ENCODE data around the gene SPX. TPM values are rescaled to one million over a fixed set of nuclear protein-coding genes. Genes with fewer than 3 reads are reported as not detected.

The SPX gene
- total and polyA plus RNA-seq, 2 donors (not counting 3 experiments of a cell fraction or from before 2014, with no cell fraction given), result 0.06 TPM; not detected in 1

DNA sequence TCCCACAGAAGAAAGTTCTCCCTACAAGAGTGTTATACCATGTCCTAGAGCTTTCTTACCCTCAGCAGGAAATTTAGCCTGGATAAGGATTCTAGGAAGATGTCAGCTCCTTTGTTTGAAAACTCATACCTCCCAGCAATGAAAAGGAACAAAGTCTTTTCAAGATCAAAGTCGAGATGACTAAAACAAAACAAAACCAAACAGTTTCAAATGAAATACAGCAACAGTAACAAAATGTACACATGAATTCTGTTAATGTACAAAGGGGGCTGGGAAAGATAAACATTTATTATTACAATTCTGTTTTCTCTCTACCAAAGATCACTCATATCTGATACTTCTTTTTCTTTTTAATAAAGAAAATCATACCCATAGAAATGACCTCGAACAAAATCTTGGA lies 36.8 kb downstream of the SPX start:
- intact Hi-C loops (cut with micrococcal nuclease), result no loop called here
- H3K4me2 ChIP-seq (ENCODE audit: insufficient read depth, low read length), result no peak overlapping the region
- H3K27ac ChIP-seq (ENCODE audit: insufficient read depth, low read depth, low read length), result no peak overlapping the region
- no peaks in the 10 kb centered on the region for H3K9me1 ChIP-seq (replicated peaks; ENCODE audit: control insufficient read depth, extremely low read depth, insufficient read depth, low read length)
- no peak overlapping the region for H3K4me3 ChIP-seq (replicated peaks in 1 of 3; ENCODE audit: insufficient read depth in 1 of 3, low read depth in 1 of 3, low read length in 3 of 3)
- no peaks in the 10 kb centered on the region for H3K36me3 ChIP-seq (ENCODE audit: control insufficient read depth in 2 of 2, extremely low read depth in 1 of 2, insufficient read depth in 2 of 2, low read length in 2 of 2)
- peaks cover 3% of the 10 kb centered on the region for H3K4me1 ChIP-seq (ENCODE audit: control insufficient read depth, extremely low read depth, insufficient read depth, low read length)
- H3K9ac ChIP-seq (replicated peaks; ENCODE audit: extremely low read depth, insufficient read depth, low read length), result no peak overlapping the region
- CTCF ChIA-PET, result no interaction called here
- H4K20me1 ChIP-seq (replicated peaks; ENCODE audit: control insufficient read depth, extremely low read depth, insufficient read depth, low read length), result no peaks in the 10 kb centered on the region
- no peaks in the 10 kb centered on the region for H3K79me2 ChIP-seq (ENCODE audit: control insufficient read depth, insufficient read depth, low read length)
- no TSS peak for BruUV-seq (replicated peaks)
- H2AFZ ChIP-seq (ENCODE audit: low read depth, low read length), result no peak overlapping the region
- dilution Hi-C loops (cut with MboI; ENCODE audit: extremely low pct_ligation_motif_present, low sequenced_read_pairs), result no loop called here
- DNase-seq (ENCODE audit: low read depth, low spot score) (no peak), FAIRE-seq (no peak)
- no peaks in the 10 kb centered on the region for H3K9me3 ChIP-seq (replicated peaks; ENCODE audit: control insufficient read depth, insufficient read depth, low read length)
- TF ChIP-seq GATA2 (IDR thresholded peaks at IDR 0.05; ENCODE audit: insufficient read depth, insufficient read length, low read depth, low read length) (no peak), MYC (IDR thresholded peaks at IDR 0.05; ENCODE audit: low read depth, low read length) (no peak), EZH2 (IDR thresholded peaks at IDR 0.05; ENCODE audit: borderline replicate concordance, low read depth, low read length, severe bottlenecking) (no peak)
- H3K27me3 ChIP-seq (ENCODE audit: control insufficient read depth in 2 of 2, insufficient read depth in 2 of 2, low read length in 2 of 2), result no peaks in the 10 kb centered on the region
- POLR2A ChIA-PET, result no interaction called here

DNA sequence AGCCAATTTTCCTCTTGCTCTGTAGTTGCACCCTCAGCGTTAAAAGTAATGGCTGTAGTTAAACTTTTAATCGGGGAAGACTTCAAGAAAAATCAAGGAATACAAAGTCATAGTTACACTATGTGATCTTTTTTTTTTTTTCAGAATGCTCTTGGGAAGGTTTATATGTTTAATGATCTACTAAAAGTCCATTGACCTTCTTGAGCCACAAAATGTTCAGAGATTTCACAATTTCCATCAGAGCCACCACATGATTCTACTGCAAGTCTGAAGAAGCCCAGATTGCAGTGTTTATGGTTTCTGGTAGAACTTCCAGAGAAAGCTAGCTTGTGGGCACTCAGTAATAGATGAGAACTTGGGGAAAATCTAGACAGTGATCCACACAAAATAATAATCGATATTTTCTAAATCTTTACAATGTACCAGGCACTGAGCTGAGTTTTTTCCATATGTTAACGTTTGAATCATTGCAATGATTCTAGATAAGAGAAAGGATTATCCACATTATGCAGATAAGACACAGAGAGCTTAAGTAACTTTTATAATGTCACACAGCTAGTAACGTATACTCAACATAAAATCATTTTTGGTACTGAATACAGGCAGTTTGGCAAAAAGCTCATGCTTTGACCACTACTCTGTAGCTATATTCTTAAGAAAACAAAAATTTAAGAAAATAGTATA lies 40.3 kb downstream of the SPX start:
- no peaks in the 10 kb centered on the region for H3K36me3 ChIP-seq (ENCODE audit: control insufficient read depth in 2 of 2, extremely low read depth in 1 of 2, insufficient read depth in 2 of 2, low read length in 2 of 2)
- H3K27me3 ChIP-seq (ENCODE audit: control insufficient read depth in 2 of 2, insufficient read depth in 2 of 2, low read length in 2 of 2), result no peaks in the 10 kb centered on the region
- H4K20me1 ChIP-seq (replicated peaks; ENCODE audit: control insufficient read depth, extremely low read depth, insufficient read depth, low read length), result no peaks in the 10 kb centered on the region
- no peaks in the 10 kb centered on the region for H3K4me1 ChIP-seq (ENCODE audit: control insufficient read depth, extremely low read depth, insufficient read depth, low read length)
- no peaks in the 10 kb centered on the region for H3K79me2 ChIP-seq (ENCODE audit: control insufficient read depth, insufficient read depth, low read length)
- H3K9me3 ChIP-seq (replicated peaks; ENCODE audit: control insufficient read depth, insufficient read depth, low read length), result no peaks in the 10 kb centered on the region
- BruUV-seq (replicated peaks), result no TSS peak
- intact Hi-C loops (cut with micrococcal nuclease), result no loop called here
- dilution Hi-C loops (cut with MboI; ENCODE audit: extremely low pct_ligation_motif_present, low sequenced_read_pairs), result no loop called here
- ChIA-PET POLR2A (no interaction called here), CTCF (no interaction called here)
- H3K9me1 ChIP-seq (replicated peaks; ENCODE audit: control insufficient read depth, extremely low read depth, insufficient read depth, low read length), result no peaks in the 10 kb centered on the region
- FAIRE-seq, result no peak
- DNase-seq (ENCODE audit: low read depth, low spot score), result no peak
- TF ChIP-seq POLR2A (IDR thresholded peaks at IDR 0.05; ENCODE audit: low read depth, low read length) (no peak), GATA2 (IDR thresholded peaks at IDR 0.05; ENCODE audit: insufficient read depth, insufficient read length, low read depth, low read length) (no peak), JUN (IDR thresholded peaks at IDR 0.05; ENCODE audit: borderline replicate concordance, insufficient read depth, insufficient read length, low read depth) (no peak), POLR2AphosphoS5 (IDR thresholded peaks at IDR 0.05; ENCODE audit: insufficient read depth, low read depth, low read length) (no peak), EZH2 (IDR thresholded peaks at IDR 0.05; ENCODE audit: borderline replicate concordance, low read depth, low read length, severe bottlenecking) (no peak), MYC (IDR thresholded peaks at IDR 0.05; ENCODE audit: low read depth, low read length) (no peak), FOS (IDR thresholded peaks at IDR 0.05; ENCODE audit: borderline replicate concordance, insufficient read depth, low read length) (no peak)
- TF ChIP-seq, protein P1, sequence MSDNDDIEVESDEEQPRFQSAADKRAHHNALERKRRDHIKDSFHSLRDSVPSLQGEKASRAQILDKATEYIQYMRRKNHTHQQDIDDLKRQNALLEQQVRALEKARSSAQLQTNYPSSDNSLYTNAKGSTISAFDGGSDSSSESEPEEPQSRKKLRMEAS (IDR thresholded peaks at IDR 0.05; ENCODE audit: insufficient read depth, insufficient read length), result no peak
- TF ChIP-seq, protein P2, sequence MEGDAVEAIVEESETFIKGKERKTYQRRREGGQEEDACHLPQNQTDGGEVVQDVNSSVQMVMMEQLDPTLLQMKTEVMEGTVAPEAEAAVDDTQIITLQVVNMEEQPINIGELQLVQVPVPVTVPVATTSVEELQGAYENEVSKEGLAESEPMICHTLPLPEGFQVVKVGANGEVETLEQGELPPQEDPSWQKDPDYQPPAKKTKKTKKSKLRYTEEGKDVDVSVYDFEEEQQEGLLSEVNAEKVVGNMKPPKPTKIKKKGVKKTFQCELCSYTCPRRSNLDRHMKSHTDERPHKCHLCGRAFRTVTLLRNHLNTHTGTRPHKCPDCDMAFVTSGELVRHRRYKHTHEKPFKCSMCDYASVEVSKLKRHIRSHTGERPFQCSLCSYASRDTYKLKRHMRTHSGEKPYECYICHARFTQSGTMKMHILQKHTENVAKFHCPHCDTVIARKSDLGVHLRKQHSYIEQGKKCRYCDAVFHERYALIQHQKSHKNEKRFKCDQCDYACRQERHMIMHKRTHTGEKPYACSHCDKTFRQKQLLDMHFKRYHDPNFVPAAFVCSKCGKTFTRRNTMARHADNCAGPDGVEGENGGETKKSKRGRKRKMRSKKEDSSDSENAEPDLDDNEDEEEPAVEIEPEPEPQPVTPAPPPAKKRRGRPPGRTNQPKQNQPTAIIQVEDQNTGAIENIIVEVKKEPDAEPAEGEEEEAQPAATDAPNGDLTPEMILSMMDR (IDR thresholded peaks at IDR 0.05; ENCODE audit: extremely low read depth in 1 of 2, insufficient read depth in 1 of 2, low read depth in 1 of 2, low read length in 2 of 2), result no peak
- H2AFZ ChIP-seq (ENCODE audit: low read depth, low read length), result no peak overlapping the region
- no peak overlapping the region for H3K4me3 ChIP-seq (replicated peaks in 1 of 3; ENCODE audit: insufficient read depth in 1 of 3, low read depth in 1 of 3, low read length in 3 of 3)
- H3K4me2 ChIP-seq (ENCODE audit: insufficient read depth, low read length), result no peak overlapping the region
- no peak overlapping the region for H3K27ac ChIP-seq (ENCODE audit: insufficient read depth, low read depth, low read length)
- no peak overlapping the region for H3K9ac ChIP-seq (replicated peaks; ENCODE audit: extremely low read depth, insufficient read depth, low read length)

Measured in endothelial cell of umbilical vein (primary cell).